ENCODE data around the gene TNFRSF14. TPM values are rescaled to one million over a fixed set of nuclear protein-coding genes. Genes with fewer than 3 reads are reported as not detected.
A peak's percentile ranks its signal among the peaks of the same experiment; 100 is the strongest.
"Not testable (repeated sequence)": the region's sequence is repeated elsewhere in the genome, so short reads cannot be mapped to it uniquely, and the experiment has no call there.

TNFRSF14 gene
- total RNA-seq, 1 donor from 2014 or later: 0.36 TPM

DNA sequence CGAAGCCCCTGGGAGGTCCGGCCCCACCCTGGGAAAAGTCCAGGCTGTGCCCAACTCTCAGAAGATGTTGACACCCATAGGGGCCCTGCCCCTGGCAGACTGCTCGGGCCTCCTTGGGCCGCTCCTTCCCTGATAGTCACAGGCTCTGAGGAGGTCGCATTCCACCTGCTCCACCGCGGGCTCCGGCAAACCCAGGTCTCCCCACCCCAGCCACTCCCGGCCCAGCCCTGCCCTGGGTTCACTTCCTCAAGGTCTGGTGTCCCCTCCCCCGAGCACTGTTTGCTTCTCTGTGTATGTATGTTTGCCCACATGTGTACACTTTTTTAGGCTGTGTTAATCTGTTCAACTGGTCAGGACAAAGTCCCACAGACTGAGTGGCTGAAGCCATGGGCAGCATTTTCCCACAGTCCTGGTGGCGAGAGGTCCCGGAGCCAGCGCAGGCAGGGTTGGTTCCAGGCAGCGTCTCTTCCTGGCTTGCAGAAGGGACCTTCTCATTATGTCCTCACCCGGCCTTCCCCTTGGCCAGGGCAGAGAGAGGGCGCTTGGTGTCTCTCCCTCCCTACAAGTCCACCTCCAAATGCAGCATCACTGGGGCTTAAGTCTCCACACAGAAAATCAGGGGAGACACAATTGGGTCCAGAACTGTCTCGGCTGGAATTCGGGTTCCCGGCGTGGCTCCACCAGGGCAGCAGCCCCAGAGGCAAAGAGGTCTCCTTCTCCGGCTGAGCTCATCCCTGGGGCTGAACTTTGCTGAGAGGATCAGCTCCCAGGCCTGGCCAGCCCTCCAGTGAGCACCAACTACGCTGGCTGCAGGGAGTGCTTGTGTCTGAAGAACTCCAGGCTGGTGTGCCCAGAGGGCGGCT lies 19.9 kb downstream of the TNFRSF14 start:
- Histone ChIP-seq H4K20me1 (ENCODE audit: insufficient read depth, low read length) (no peaks in the 10 kb centered on the region), H2AFZ (ENCODE audit: low read depth, low read length) (no peak overlapping the region), H3K9ac (ENCODE audit: low read length) (no peak overlapping the region), H3K4me2 (ENCODE audit: low read length) (no peak overlapping the region), H3K9me3 (ENCODE audit: insufficient read depth, low read depth, low read length) (no peaks in the 10 kb centered on the region), H3K4me3 (ENCODE audit: insufficient read depth, low read depth, low read length) (no peak overlapping the region), H3K27me3 (ENCODE audit: insufficient read depth, low read length) (no peaks in the 10 kb centered on the region), H3K27ac (ENCODE audit: low read depth, low read length) (no peak overlapping the region), H3K36me3 (ENCODE audit: insufficient read depth, low read length) (no peaks in the 10 kb centered on the region), H3K4me1 (ENCODE audit: insufficient read depth, low read length) (peaks cover 3% of the 10 kb centered on the region), H3K79me2 (ENCODE audit: insufficient read depth, low read length) (no peaks in the 10 kb centered on the region)
- Mint-ChIP-seq H3K9me3 (ENCODE audit: unreplicated experiment) (peaks cover 4% of the 10 kb centered on the region), H3K4me3 (ENCODE audit: unreplicated experiment) (no peak overlapping the region), H3K4me1 (ENCODE audit: low read depth, unreplicated experiment) (peaks cover 3% of the 10 kb centered on the region), H3K36me3 (ENCODE audit: low read depth, unreplicated experiment) (no peaks in the 10 kb centered on the region), H3K27me3 (ENCODE audit: low read depth, unreplicated experiment) (peaks cover 15% of the 10 kb centered on the region), H3K27ac (ENCODE audit: unreplicated experiment) (no peak overlapping the region)
- no peak for TF ChIP-seq EZH2 (IDR thresholded peaks at IDR 0.05; ENCODE audit: insufficient read depth, low read length)
- TF ChIP-seq CTCF (IDR thresholded peaks at IDR 0.05; ENCODE audit: insufficient read depth, low read depth, low read length): no peak
- FAIRE-seq (no peak), DNase-seq (ENCODE audit: low read depth) (no peak)

DNA sequence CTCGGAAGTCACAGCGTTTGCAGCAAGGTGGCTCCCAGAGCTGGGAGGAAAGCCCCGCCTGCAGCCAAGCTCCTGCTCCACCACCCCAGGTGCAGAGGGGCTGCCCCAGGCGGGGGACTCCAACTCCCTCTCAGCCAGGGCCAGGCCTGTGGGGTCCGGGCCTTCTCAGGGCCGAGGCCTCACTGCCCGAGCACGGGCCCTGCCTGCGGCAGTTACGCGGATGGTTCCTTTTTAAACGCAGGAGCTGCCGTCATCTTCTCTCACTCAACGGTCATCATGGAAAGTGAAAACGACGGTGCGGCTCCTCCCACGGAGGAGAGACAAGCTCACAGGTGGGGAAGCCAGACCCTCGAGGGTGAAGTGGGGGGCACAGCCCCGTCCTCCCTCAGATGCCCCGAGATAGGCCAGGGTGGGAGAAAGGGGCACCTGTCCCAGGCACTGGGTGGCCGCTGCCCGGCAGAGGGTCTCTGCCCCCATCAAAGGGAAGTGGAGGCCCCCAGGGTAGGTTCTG lies 21.4 kb downstream of the TNFRSF14 start:
- not testable (repeated sequence) for H3K9me3 ChIP-seq (ENCODE audit: insufficient read depth, low read depth, low read length); H3K4me1 ChIP-seq (ENCODE audit: insufficient read depth, low read length); DNase-seq (ENCODE audit: low read depth); H2AFZ ChIP-seq (ENCODE audit: low read depth, low read length); H3K9ac ChIP-seq (ENCODE audit: low read length); H3K27me3 ChIP-seq (ENCODE audit: insufficient read depth, low read length); H3K4me1 Mint-ChIP-seq (ENCODE audit: low read depth, unreplicated experiment); H3K9me3 Mint-ChIP-seq (ENCODE audit: unreplicated experiment); H3K79me2 ChIP-seq (ENCODE audit: insufficient read depth, low read length); H3K36me3 ChIP-seq (ENCODE audit: insufficient read depth, low read length); H3K36me3 Mint-ChIP-seq (ENCODE audit: low read depth, unreplicated experiment); FAIRE-seq; H3K4me3 Mint-ChIP-seq (ENCODE audit: unreplicated experiment); H3K4me2 ChIP-seq (ENCODE audit: low read length); H4K20me1 ChIP-seq (ENCODE audit: insufficient read depth, low read length); H3K27ac Mint-ChIP-seq (ENCODE audit: unreplicated experiment); H3K27ac ChIP-seq (ENCODE audit: low read depth, low read length); H3K4me3 ChIP-seq (ENCODE audit: insufficient read depth, low read depth, low read length)
- peaks cover 12% of the 10 kb centered on the region for H3K27me3 Mint-ChIP-seq (ENCODE audit: low read depth, unreplicated experiment)

DNA sequence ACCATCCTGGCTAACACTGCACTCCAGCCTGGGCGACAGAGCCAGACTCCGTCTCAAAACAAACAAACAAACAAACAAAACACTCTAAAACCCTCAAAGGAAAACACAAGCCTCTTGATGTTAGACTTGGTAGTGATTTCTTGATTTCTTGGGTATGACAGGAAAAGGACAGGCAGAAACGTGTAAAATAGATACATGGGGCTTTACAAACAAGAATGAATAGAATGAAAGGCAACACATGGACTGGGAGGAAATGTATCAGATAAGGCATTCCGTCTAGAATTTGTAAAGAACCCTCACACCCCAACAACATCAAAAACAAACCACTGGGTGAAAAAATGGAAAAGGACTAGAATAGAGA lies 22.6 kb downstream of the TNFRSF14 start:
- no peak overlapping the region for H3K4me3 Mint-ChIP-seq (ENCODE audit: unreplicated experiment)
- Histone ChIP-seq H3K4me1 (ENCODE audit: insufficient read depth, low read length) (peaks cover 3% of the 10 kb centered on the region), H3K4me3 (ENCODE audit: insufficient read depth, low read depth, low read length) (no peak overlapping the region), H3K4me2 (ENCODE audit: low read length) (no peak overlapping the region), H3K79me2 (ENCODE audit: insufficient read depth, low read length) (no peaks in the 10 kb centered on the region), H4K20me1 (ENCODE audit: insufficient read depth, low read length) (no peaks in the 10 kb centered on the region), H3K9ac (ENCODE audit: low read length) (no peak overlapping the region), H3K9me3 (ENCODE audit: insufficient read depth, low read depth, low read length) (no peaks in the 10 kb centered on the region), H3K36me3 (ENCODE audit: insufficient read depth, low read length) (no peaks in the 10 kb centered on the region), H3K27me3 (ENCODE audit: insufficient read depth, low read length) (no peaks in the 10 kb centered on the region), H2AFZ (ENCODE audit: low read depth, low read length) (no peak overlapping the region), H3K27ac (ENCODE audit: low read depth, low read length) (no peak overlapping the region)
- FAIRE-seq: no peak
- peaks cover 3% of the 10 kb centered on the region for H3K27me3 Mint-ChIP-seq (ENCODE audit: low read depth, unreplicated experiment)
- H3K9me3 Mint-ChIP-seq (ENCODE audit: unreplicated experiment): peaks cover 3% of the 10 kb centered on the region
- peak overlapping the region; percentile 27 for H3K27ac Mint-ChIP-seq (ENCODE audit: unreplicated experiment)
- TF ChIP-seq CTCF (IDR thresholded peaks at IDR 0.05; ENCODE audit: insufficient read depth, low read depth, low read length): no peak
- TF ChIP-seq EZH2 (IDR thresholded peaks at IDR 0.05; ENCODE audit: insufficient read depth, low read length): no peak
- no peak for DNase-seq (ENCODE audit: low read depth)
- peaks cover 13% of the 10 kb centered on the region for H3K4me1 Mint-ChIP-seq (ENCODE audit: low read depth, unreplicated experiment)
- no peaks in the 10 kb centered on the region for H3K36me3 Mint-ChIP-seq (ENCODE audit: low read depth, unreplicated experiment)
